HK-2 (cell line): ENCODE measurements around the gene SP140L.
"Not testable (repeated sequence)": the region's sequence is repeated elsewhere in the genome, so short reads cannot be mapped to it uniquely, and the experiment has no call there.

Experiments used
- DNase-seq: peaks from one replicate; pipeline ENCODE4 v3.0.0-alpha.2; 2018; ENCODE audit not compliant: unreplicated experiment

The SP140L gene

GRCh38 chr2:230323385-230324106, 3.4 kb upstream of the SP140L start:
- no peak for DNase-seq

- DNase-seq: no peak
Observed at GRCh38 chr2:230324503-230324902, 2.5 kb upstream of the SP140L start.

- DNase-seq: no peak
Observed at GRCh38 chr2:230325316-230326243, 1.4 kb upstream of the SP140L start.

GRCh38 chr2:230327418-230328154, 593 bp downstream of the SP140L start:
- DNase-seq: no peak

- no peak for DNase-seq
Observed at GRCh38 chr2:230328155-230328458, 1.1 kb downstream of the SP140L start.

GRCh38 chr2:230329946-230330605, 3.1 kb downstream of the SP140L start:
- DNase-seq: no peak

- no peak for DNase-seq
Observed at GRCh38 chr2:230330725-230331124, 3.7 kb downstream of the SP140L start.

GRCh38 chr2:230335461-230335863, 8.5 kb downstream of the SP140L start:
- no peak for DNase-seq

GRCh38 chr2:230335864-230336506, 9.0 kb downstream of the SP140L start:
- no peak for DNase-seq

GRCh38 chr2:230341936-230342528, 15.0 kb downstream of the SP140L start:
- DNase-seq: not testable (repeated sequence)

GRCh38 chr2:230343041-230343624, 16.1 kb downstream of the SP140L start:
- not testable (repeated sequence) for DNase-seq

- no peak for DNase-seq
Observed at GRCh38 chr2:230343747-230344146, 16.8 kb downstream of the SP140L start.

- DNase-seq: no peak
Observed at GRCh38 chr2:230346465-230346864, 19.5 kb downstream of the SP140L start.

- DNase-seq: no peak
Observed at GRCh38 chr2:230346921-230347533, 20.0 kb downstream of the SP140L start.

GRCh38 chr2:230347659-230348305, 20.8 kb downstream of the SP140L start:
- DNase-seq: no peak

GRCh38 chr2:230348787-230349186, 21.8 kb downstream of the SP140L start:
- no peak for DNase-seq

GRCh38 chr2:230356084-230356483, 29.1 kb downstream of the SP140L start:
- no peak for DNase-seq

GRCh38 chr2:230358305-230358704, 31.3 kb downstream of the SP140L start:
- no peak for DNase-seq

GRCh38 chr2:230360028-230360427, 33.0 kb downstream of the SP140L start:
- DNase-seq: no peak
